NK-92 (cell line): ENCODE measurements around the gene C1S.

Source experiments
- DNase-seq: peaks from one replicate; lab custom pipeline; 2025; ENCODE audit not compliant: unreplicated experiment; lab: John Stamatoyannopoulos, UW

Gene C1S

GRCh38 chr12:7075518-7075917 lies 15.0 kb downstream of the C1S start:
- no peak for DNase-seq

DNA sequence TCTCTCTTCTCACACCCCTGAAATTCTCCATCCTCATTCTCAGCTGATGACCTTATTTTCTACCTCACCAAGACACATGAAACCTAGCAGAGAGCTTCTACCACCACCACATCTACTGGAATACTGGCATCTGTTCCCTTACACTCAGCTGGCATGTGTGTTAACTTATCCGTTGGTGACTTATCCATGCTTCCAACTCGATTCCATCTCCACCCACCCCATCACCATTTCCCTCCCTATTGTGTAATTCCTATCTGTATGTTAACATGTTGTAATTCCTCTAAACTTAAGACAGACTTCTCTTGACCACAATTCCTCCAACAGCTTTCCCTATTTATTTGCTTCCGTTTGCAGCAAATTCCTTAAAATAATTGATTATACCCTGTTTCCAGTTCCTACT lies 15.4 kb downstream of the C1S start:
- DNase-seq, result no peak

- no peak for DNase-seq
These were observed 16.0 kb downstream of the C1S start for GRCh38 chr12:7076493-7076892.

DNA sequence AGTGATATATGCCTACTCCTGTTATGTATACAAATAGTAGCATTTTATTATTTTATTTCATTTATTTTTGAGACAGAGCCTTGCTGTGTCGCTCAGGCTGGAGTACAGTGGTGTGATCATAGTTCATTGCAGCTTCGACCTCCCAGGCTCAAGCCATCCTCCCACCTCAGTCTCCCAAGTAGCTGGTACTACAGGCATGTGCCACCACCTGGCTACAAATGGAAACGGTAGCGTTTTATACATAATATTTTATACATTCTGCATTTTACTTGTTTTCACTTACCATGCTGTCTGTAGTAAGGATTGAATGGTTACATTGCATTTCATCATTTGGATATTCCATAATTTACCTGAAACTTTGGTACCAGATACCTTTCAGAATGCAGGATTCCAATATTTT lies 17.6 kb downstream of the C1S start:
- no peak for DNase-seq

GRCh38 chr12:7079826-7080125 lies 19.3 kb downstream of the C1S start:
- DNase-seq, result no peak

- DNase-seq, result no peak
These were observed 20.5 kb downstream of the C1S start for GRCh38 chr12:7081037-7081436.

- no peak for DNase-seq
These were observed 22.6 kb downstream of the C1S start for GRCh38 chr12:7083125-7083524.

- DNase-seq, result no peak
These were observed 28.8 kb downstream of the C1S start for GRCh38 chr12:7089196-7089871.

- DNase-seq, result no peak
These were observed 29.9 kb downstream of the C1S start for GRCh38 chr12:7090222-7090998.

GRCh38 chr12:7091171-7091570 lies 30.7 kb downstream of the C1S start:
- no peak for DNase-seq

DNA sequence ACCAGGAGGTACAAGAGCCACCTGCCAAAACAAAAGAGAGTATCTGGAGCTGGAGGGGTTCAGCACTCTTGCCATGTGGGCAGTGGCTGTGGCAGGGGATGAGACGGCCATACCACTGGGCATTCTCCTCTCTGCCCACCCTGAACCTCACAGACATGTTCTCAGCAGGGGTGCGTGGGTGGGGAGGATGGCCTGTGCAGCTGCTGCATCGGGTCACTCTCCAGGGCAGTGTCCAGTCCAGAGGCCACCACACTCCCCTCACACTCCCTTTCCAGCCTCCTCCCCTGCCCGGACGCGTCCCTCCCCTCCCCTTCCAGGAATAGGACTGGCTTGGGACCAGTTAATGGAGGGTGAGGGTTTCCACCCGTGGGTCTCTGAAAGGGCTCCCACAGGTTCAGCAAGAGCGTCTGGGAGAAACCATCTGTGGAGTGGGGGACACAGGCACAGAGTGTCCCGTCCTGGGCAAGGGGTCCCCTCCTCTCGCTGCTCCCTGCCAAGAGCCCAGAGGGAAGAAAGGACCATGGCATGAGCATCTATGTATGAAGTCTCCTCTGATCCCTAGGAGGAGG lies 31.2 kb downstream of the C1S start:
- no peak for DNase-seq

- no peak for DNase-seq
These were observed 31.9 kb downstream of the C1S start, which contains the start of gene C1R for GRCh38 chr12:7092229-7092985. C1R (minus strand) TSS chr12:7092445; CDS start chr12:7092388, 57 bp downstream.

- no peak for DNase-seq
These were observed 32.5 kb downstream of the C1S start for GRCh38 chr12:7092986-7093460.

- no peak for DNase-seq
These were observed 33.0 kb downstream of the C1S start for GRCh38 chr12:7093486-7093885.

DNA sequence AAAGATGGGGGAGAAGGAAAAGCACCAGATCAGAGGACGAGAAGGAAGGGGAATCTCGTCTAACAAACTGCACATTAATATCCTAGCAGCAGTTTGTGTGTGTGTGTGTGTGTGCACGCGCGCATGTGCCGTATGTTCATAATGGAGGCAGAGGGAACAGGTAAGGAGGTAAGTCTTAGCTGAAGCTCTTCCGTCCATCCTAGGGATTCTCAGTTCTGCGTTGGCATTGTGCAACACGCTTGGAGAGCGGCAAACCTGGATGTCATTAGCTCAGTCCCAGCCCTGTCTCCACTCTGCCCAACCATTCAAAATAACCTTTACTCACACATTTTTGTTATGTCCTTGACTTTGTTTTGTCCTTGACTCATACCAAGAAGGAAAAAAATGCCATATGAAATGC lies 33.4 kb downstream of the C1S start:
- no peak for DNase-seq

DNA sequence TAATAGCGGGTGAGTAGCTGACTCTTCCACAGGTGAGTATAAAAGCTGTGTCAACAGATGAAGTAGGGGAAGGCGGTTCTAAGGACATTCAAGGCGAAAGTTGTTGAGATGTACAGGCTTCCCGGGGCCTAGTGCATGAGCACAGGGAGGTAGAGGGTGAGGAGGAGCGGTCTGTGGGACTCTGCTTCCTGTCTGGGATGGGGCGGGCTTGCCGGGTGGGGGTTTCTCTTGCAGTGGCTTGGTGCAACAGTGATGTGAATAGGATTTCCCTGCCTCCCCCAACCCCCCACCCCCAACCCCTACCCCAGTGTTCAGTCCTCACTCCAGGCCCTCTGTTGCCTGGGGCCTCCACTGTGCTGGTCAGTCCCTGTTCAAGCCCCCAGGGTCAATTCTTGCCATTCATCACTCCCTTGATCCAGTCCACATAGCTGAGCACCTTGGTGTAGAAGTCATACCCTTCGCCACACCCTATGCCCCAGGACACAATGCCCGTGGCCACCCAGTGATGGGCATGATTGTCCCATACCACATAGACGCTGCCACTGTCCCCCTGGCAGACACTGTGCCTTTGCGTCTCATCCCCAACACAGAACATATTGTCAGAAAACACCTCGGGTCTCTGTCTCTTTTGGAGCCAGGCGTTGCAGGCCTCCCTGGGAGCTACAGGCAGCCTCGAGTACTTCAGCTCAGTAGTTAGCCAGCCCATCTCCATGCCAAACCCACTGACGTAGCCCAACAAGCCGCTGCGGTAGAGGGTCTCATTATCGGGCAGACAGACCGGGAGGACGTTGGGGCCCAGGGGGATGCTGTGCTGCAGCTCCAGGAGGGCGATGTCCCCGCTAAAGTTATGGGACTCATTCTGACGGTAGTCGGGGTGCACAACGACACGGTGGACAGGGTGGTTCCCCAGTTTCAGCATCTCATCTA lies 35.8 kb downstream of the C1S start:
- no peak for DNase-seq

DNA sequence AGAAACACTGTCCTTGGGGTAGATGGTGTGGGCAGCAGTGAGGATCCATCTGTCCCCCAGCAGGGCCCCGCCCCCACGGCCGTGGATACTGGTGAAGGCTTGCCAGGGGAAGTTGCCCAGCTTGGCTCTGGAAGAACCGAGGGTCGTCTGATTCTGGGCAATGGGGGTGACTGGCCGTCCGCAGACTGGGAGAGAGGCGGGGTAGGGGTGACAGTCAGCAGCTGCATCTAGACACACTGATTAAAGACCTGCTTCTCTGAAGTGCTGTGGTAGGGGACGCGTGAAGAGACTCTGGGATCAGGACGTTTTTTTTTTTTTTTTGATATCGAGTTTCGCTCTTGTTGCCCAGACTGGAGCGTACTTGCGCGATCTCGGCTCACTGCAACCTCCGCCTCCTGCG lies 36.5 kb downstream of the C1S start:
- DNase-seq, result no peak

DNA sequence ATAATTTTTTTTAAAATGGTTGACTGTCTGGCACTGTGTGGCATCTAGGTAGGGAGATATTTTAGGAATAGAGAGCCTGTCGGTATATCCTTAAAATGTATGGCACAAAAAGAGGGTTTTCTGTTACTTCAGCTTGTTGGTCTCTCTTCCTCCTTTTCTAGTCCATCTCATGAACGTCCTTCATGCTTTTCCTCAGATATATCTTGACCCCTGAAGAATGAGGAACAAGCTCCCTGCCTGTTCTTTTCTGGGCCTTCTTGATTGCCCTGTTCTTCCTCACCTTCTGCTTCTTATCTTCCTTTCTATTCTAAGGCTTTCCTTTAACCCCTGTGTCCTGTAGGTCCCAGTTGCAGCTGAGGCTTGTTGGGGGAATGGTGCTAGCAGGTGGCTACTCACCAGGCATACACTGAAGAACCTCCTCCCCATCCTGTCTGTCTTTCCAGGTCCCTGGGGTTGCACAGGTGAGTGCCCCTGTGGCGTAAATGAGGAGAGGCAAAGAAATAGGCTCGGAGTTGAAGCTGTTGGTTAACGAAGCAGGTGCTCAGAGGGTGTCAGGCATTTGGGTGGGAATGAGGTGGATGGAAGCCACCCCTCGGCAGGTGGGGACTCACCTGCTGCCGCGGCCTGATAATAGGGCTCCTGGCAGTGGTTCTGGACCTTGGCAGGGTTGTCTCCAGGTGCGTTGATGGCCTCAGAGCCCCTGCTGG lies 38.9 kb downstream of the C1S start:
- DNase-seq, result no peak

GRCh38 chr12:7100239-7100638 lies 39.7 kb downstream of the C1S start:
- no peak for DNase-seq
